Pons (tissue), 1 donor: ENCODE data around the gene CDH23.
A peak's percentile ranks its signal among the peaks of the same experiment; 100 is the strongest.

Experiments
- DNase-seq: peaks from one replicate; pipeline ENCODE4 v3.0.0-alpha.2; 2016; ENCODE audit warnings: low spot score

CDH23 gene

DNA sequence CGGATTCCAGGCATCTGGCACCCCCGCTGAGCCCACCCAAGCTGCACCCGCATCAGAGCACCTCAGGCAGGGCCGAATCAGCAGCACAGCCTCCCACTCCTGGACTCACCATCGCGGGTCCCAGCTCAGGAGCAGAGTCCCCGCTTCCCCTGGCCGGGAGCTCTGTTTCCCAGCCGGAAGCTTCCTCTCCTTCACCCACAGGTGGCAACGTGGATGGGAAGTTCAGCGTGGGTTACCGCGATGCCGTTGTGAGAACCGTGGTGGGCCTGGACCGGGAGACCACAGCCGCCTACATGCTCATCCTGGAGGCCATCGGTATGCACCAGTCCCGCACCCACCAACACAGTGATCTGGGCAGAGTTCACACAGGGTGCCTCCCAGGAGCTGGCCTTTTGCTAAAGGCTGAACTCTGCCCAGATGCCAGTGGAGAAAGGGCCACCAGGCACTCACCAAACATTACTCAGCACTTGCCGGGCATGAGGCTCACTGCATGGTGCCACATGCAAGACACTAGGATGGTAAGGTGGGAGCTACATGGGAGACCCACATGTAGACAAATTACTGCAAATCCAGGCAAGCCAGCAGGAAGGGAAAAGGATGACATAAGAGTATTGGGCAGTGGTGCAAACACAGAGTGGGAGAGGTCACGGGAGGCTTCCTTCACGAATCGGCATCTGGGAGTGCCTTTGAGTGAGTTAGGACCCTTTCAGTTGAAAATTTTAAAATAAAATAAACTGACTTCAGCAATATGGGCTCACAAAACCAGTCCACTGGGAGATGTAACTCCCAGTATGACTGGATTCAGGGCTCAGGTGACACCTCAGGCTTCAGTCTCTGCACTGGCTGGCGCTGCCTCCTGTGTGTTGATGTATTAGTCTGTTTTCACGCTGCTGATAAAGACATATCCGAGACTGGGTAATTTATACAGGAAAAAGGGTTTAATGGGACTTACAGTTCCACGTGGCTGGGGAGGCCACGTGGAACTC lies 312.5 kb downstream of the CDH23 start:
- no peak for DNase-seq

GRCh38 chr10:71710519-71710918 lies 313.8 kb downstream of the CDH23 start:
- DNase-seq = no peak

DNA sequence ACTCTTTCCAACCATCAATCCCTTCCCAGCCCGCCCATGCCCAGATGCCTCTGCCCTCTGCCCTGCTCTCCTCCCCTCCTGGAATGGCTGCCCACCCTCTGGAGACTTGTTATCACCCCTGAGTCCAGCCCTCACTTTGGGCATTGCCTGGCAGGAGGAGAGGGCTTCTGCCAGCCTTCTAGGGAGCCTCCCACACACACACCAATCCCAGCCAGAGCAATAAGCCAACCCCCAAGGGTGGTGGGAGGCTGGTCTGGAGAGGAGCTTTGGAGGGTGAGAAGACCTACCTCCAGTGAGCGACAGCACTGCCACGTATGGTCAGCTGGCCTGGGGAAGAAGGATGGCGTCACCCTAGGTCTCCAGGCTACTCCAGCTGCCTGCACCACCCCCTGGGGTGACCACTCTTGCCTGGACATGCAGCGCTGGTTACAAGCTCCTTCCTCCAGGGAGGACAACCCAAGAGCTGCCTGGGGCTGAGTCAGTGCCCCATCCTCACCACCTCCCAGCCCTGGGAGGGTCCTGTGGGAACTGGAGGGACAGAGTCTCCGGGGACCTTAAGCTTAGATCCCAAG lies 314.4 kb downstream of the CDH23 start:
- DNase-seq = no peak

GRCh38 chr10:71712170-71712569 lies 315.4 kb downstream of the CDH23 start:
- no peak for DNase-seq

DNA sequence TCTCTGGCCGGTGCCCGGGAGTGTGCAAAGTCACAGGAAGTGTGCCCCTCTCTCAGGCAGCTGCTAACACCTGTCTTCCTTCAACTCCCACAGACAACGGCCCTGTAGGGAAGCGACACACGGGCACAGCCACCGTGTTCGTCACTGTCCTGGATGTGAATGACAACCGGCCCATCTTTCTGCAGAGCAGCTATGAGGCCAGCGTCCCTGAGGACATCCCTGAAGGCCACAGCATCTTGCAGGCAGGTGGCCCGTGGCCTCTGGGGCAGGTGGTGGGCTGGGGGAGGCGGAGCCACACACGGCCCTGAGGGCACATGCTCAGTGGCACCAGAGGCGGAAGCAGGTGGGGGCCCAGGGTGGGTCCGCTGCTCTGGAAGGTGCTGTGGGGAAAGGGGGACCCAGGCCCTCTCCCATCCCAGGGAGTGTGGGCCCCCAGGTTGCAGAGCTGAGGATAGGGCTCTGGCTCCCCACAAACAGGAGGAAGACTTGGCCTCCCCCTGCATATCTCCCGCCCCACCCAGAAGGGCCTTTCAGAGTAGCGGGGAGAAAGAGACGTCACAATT lies 315.9 kb downstream of the CDH23 start:
- DNase-seq = no peak

- DNase-seq = peak; percentile 96
These were observed 316.7 kb downstream of the CDH23 start for GRCh38 chr10:71713135-71714030.

DNA sequence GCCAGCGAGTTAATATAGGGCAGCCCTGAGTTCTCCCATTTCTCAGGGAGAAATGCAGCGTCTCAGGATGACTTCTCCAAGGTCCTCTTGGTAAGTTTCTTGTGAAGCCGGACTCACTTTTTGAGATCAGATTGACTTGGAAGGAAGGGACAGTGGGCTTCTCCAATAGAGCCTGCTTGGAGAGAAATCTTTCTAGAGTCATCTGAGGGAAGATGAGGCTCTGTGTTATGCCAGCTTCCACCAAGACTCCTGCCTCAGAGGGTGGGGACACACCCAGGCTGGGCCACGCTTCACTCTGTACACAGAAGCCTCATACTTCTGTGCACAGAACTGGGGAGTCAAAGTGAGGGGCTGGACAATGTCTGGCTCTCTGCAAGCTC lies 317.3 kb downstream of the CDH23 start:
- DNase-seq = no peak

DNA sequence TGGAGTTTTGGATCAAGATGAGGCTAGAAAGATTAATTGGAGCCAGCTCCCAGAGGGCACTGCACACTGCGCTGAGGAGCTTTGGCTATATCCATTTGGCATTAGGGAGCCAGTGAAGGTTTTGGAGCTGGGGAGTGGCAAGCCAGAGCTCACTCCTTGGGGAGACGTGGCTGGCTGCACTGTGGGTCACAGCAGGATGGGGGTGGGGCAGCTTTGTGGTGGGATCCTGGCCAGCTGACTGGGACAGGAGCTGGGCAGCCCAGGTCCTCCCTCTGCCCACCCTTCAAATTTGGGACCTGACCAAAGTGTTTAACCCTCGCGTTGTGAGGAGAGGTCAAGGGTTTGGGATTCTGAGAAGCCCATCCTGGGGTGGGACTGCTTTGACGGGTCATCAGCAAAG lies 317.9 kb downstream of the CDH23 start:
- DNase-seq = no peak

DNA sequence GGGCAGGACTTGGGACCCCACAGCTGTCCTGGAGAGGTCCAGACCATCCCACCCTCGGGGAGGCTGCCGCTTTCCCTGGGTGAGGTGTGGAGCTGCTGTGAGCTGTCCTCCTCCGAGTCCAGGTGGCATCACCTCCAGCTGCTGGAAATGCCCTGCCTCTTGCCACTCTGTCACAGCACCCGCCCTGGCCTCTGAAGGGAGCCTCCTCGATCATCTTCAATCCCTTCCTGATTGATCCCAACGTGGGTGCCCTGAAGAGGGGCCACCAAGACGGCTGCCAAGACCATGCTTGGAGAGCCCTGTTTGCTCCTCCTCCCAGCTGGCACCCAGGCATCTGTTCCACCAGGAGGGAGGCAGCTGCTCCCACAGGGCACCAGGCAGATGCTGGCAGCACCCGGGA lies 318.3 kb downstream of the CDH23 start:
- DNase-seq = no peak

GRCh38 chr10:71715860-71716259 lies 319.1 kb downstream of the CDH23 start:
- no peak for DNase-seq

GRCh38 chr10:71716426-71716825 lies 319.7 kb downstream of the CDH23 start:
- DNase-seq = no peak

- no peak for DNase-seq
These were observed 320.3 kb downstream of the CDH23 start for GRCh38 chr10:71717056-71717455.

DNA sequence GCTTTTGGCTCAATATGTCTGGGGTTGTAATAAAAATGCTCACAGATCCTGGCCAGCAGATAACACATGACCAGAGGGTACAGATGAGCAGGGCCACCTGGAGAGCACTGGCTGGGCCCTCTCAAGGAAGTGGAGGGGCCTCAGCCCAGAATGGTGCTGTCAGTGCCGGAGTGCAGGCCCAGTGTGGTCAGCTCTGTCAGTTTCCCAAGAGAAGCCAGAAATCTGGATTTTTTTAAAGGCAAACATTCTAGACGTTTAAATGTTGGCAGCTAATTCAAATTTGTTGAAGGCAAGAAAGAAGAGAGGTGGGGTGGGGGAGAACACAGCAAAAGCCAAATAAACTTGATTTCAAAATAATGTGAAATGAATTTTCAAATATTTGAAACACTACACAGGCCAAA lies 320.8 kb downstream of the CDH23 start:
- DNase-seq = no peak

DNA sequence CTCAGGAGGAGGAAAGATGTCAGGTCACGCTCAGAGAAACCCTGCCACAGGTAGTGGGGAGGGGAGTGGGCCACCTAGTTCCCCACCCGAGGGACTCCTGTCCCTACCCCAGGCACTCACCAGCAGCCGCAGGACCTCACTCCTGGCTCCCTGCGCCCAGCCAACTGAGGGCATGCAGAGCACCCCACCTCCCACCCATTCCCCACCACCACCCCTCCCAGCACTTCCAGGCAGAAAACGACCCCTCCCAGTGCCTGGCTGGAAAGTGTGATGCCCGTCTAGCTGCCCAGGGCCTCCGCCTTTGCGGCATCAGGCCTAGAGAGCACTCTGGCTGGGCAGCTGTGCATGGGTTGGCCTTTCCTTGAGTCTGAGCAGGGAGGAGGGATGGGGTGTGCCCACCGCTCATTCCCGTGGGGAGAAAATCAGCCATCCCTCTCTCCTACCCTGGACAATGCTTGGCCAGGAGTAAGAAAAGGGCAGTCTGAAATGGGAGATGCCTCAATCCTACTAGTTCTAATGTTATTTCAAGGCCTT lies 321.5 kb downstream of the CDH23 start:
- DNase-seq = no peak

DNA sequence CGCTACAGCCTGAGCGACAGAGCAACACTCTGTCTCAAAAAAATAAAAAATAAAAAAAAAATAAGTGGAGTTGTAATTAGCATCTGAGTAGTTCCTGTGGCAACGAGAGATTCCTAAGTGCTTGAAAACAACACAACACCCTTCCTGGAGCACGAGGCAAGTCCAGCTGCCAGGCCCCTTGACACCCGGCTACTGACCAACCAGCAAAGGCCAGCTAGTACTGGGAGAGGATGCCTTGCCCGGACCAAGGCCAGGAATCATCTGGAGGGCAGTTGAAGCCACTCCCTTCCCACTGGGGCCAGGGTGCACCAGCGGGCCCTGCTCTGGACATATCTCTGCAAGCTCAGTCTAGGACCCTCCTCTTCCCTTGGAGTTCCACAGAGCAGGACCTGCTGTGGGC lies 322.3 kb downstream of the CDH23 start:
- peak; percentile 31 for DNase-seq

DNA sequence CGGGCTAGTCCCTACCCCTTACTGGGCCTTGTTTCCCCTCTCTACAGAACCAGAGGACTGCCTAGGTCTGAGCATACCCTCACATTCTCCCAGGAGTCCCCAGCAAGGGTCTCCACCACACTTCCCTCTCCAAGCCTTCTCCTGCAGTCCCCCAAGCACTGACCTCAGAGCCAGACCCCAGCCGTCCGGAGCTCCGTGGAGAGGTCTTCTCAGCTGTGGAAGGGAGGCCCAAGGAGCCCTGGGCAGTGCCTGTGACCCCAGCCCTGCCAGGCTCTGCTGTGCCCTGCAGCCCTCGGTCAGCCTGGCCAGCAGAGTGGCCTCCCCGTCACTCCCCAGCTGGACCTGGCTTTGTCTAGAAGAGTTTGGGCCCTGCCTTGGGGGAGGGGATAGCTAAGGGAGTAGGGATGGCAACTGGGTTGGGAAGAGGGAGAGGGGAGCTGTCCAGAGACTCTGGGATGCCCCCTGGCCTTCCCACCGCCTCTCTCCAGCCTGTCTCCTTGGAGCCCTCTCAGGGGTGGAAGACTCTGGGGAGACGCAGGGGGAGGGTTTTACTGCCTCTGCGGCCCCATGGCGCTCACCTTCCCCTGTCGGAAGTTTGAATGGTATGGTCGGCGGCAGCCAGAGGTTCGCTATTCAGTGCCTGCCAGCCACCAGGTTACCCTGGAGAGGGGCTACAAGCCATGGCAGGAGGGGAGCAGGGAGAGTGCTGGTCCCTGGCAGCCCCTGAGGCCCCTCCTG lies 322.9 kb downstream of the CDH23 start, which contains the start of gene C10orf105:
Gene C10orf105, minus strand, starts transcription at position 315 of the 738 bp plus-strand sequence. CDS start 3,441 bp downstream, outside the sequence.
- DNase-seq = peak; percentile 33

DNA sequence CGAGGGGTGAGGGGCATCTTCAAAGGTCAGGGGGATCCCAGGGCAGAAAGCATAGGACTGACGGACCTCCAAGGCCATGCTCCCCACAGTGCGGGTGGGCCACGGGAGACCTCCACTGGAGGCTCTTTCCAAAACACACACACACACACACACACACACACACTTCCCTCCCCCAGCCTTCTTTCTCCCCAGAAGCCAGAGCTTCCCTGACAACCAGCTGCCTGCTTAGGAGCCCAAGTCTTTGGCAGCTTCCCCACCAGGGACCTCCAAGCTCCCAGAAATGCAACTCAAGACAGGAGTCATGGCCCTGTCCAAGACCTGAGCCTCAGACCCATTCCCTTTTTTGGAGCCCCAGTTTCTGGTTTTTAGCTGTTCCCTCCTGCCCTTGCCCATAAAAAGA lies 323.6 kb downstream of the CDH23 start:
- DNase-seq = no peak

GRCh38 chr10:71721313-71721712 lies 324.6 kb downstream of the CDH23 start:
- DNase-seq = no peak

DNA sequence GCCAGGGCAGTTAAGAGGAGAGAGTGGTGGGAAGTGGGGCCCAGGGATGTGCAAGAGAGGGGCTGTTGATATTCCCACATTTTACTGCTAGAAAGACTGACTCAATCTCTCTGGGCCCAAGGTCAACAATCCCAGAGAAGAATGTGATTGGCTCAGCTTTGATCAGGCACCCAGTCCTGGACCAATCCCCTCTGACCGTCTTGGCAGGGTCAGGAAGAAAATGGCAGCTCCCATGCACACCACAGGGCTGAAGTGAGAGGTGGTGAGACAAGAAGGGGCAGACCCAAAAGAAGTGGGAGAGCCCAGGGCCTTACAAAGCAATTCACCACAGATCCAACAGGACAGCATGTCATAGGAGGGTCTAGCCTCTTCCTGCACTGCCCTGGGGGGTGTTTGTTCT lies 326.1 kb downstream of the CDH23 start:
- no peak for DNase-seq

DNA sequence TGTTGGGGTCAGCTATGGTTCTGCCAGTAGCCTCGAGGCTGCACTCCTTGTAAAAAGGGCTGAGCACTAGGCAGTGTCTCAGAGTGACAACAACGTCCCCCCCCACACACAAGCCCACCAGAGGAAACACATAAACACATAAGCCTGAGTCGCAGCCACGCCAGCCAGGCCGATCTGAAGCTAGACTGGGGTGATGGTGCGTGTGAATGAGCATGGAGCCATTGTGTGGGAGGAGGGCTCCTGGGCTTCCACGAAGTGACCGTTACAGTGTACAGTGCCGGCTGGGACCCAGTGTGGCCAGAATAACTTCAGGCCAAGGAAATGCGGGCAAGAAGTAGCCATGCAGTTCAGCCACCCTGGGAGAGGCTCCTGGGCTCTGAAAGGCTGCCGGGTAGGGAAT lies 326.6 kb downstream of the CDH23 start:
- no peak for DNase-seq

- no peak for DNase-seq
These were observed 327.8 kb downstream of the CDH23 start for GRCh38 chr10:71724539-71724938.
